A549 (cell line): ENCODE measurements around the gene SLC22A17.

Experiments
- BHLHE40 ChIP-seq: IDR thresholded peaks from 2 replicates; pipeline ENCODE4 v1.6.1; 2012; ENCODE audit warnings: low read depth, low read length, inconsistent platforms
- CEBPB ChIP-seq, 2 experiments: fragments of >200 bp in 1 of 2; sonication (Bioruptor Twin) in 1 of 2; formaldehyde crosslinking in 1 of 2; IDR thresholded peaks; 2 replicates each; pipeline ENCODE4 v1.6.1; 2012 to 2016
- CTCF ChIP-seq: fragments of >200 bp; sonication (Bioruptor Twin); formaldehyde crosslinking; IDR thresholded peaks from 3 replicates; pipeline ENCODE4 v1.5.1; 2016
- KDM1A ChIP-seq: fragments of 200-600 bp; sonication (generic); IDR thresholded peaks from 2 replicates; pipeline ENCODE4 v1.6.1; 2016; ENCODE audit warnings: low read depth, mild to moderate bottlenecking
- KDM5A ChIP-seq: fragments of 200-600 bp; sonication (generic); IDR thresholded peaks from 2 replicates; pipeline ENCODE4 v1.6.1; 2016; ENCODE audit warnings: antibody characterized with exemption, mild to moderate bottlenecking
- MAFK ChIP-seq: fragments of 450-650 bp; IDR thresholded peaks from 2 replicates; pipeline ENCODE4 v1.6.1; 2014; ENCODE audit not compliant: partially characterized antibody
- MAZ ChIP-seq: fragments of 150-350 bp; IDR thresholded peaks from 2 replicates; pipeline ENCODE4 v1.6.1; 2014; ENCODE audit warnings: antibody characterized with exemption, low read depth, low read length, borderline replicate concordance
- POLR2A ChIP-seq: IDR thresholded peaks from 2 replicates; pipeline ENCODE4 v1.6.1; 2012; ENCODE audit warnings: mild to moderate bottlenecking, low read length
- REST ChIP-seq: fragments of 200-600 bp; sonication (generic); IDR thresholded peaks from 2 replicates; pipeline ENCODE4 v1.6.1; 2016; ENCODE audit warnings: antibody characterized with exemption, mild to moderate bottlenecking, moderate library complexity
- RFX5 ChIP-seq: fragments of 450-650 bp; IDR thresholded peaks from 2 replicates; pipeline ENCODE4 v1.7.1; 2014; ENCODE audit warnings: antibody characterized with exemption, mild to moderate bottlenecking, moderate library complexity
- SMC3 ChIP-seq: fragments of >200 bp; sonication (Bioruptor Twin); formaldehyde crosslinking; IDR thresholded peaks from 3 replicates; pipeline ENCODE4 v1.6.1; 2018; ENCODE audit warnings: inconsistent platforms
- ZNF302 ChIP-seq: fragments of 250-450 bp; sonication (Bioruptor Pico); IDR thresholded peaks from 2 replicates; pipeline ENCODE4 v1.9.0; 2021; ENCODE audit warnings: inconsistent platforms, mild to moderate bottlenecking, moderate library complexity

- TF ChIP-seq SMC3 (no peak), ZNF302 (CRISPR knock-in tag) (no peak), KDM5A (no peak), MAFK (no peak), RFX5 (no peak), POLR2A (no peak), CTCF (no peak), BHLHE40 (no peak), CEBPB (IDR thresholded peaks at IDR 0.05) (no peak), REST (no peak), KDM1A (no peak), MAZ (no peak)
Measured at GRCh38 chr14:23399591-23399990, 46.9 kb upstream of the SLC22A17 start.
